GOT3 (cell line): Measurements from ENCODE around the gene MESP1.

Experiments used
- DNase-seq: peaks from one replicate; lab custom pipeline; 2025; ENCODE audit warnings: mixed read lengths; lab: John Stamatoyannopoulos, UW

MESP1 gene

DNA sequence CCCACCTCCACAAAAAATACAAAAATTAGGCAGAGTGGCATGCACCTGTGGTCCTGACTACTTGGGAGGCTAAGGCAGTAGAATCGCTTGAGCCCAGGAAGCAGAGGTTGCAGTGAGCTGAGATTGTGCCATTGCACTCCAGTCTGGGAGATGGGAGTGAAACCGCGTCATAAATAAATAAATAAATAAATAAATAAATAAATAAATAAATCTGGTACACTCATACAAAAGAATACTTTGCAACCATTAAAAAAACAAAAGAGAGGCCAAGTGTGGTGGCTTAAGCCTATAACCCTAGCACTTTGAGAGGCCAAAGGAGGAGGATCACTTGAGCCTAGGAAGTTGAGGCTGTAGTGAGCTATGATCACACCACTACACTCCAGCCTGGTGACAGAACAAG is 28.0 kb downstream of the MESP1 start:
- no peak for DNase-seq

GRCh38 chr15:89714775-89715174 is 36.3 kb downstream of the MESP1 start:
- no peak for DNase-seq

DNA sequence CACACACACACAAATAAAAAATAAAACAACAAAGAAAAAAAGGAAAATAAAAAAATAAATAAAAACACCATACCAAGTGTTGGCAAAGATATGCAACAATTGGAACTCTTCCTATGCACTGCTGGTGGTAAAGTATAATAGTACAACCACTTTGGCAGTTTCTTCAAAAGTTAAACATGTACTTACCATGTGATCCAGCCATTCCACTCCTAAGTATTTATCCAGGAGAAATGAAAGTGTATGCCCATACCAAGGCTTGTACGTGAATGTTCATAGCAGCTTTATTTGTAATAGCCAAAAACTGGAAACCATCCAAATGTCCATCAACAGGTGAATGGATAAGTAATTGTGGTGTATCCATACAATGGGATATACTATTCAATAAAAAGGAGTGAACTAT is 43.5 kb downstream of the MESP1 start:
- DNase-seq = no peak

DNA sequence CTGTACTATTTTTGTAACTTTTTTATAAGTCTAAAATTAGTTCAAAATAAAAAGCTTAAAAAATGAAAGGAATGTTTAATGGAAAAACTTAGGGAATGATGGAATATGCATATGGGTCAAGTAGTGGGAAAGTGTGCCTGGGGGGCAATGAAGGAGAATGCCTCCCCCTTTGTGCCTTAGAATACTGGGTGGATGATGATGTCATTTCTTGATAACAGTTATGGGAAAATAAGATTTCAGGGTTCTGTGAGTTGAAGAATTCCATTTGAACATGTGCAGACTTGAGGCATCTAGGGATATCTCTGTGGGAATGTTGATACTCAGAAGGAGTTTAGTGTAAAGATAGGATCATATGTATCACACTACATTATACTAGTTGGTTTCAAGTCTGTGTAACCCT is 46.6 kb downstream of the MESP1 start:
- no peak for DNase-seq
